GM21737 (cell line): ENCODE measurements around the gene PSRC1.
"Not testable (repeated sequence)": the region's sequence is repeated elsewhere in the genome, so short reads cannot be mapped to it uniquely, and the experiment has no call there.

Source experiments
- ATAC-seq: cut with Tn5 transposase; IDR thresholded peaks from one replicate; pipeline ENCODE4 v1.9.1; 2021; ENCODE audit warnings: mild to moderate bottlenecking, moderate library complexity; ENCODE audit not compliant: unreplicated experiment

PSRC1 gene

DNA sequence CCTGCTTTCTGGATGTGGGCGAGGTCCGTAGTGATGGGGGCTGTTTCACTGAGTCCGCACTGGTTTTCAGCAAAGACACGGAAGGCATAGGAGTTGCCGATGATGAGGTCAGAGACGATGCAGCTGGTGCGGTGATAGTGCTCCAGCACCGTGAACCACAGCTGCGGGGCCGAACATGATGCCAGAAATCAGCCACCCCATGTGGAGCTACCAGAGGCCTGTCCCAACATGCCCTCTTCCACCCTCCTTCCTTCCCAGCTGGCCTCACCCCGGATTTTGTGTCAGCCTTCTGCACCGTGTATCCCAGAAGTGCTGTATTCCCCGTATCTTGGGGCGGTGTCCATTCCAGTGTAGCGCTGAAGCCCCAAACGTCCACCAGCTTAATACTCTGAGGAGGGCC is 13.8 kb upstream of the PSRC1 start:
- ATAC-seq: no peak

GRCh38 chr1:109295712-109296415 is 12.9 kb upstream of the PSRC1 start:
- ATAC-seq: no peak

GRCh38 chr1:109294481-109294880 is 11.5 kb upstream of the PSRC1 start:
- no peak for ATAC-seq

GRCh38 chr1:109293026-109293425 is 10.1 kb upstream of the PSRC1 start:
- no peak for ATAC-seq

DNA sequence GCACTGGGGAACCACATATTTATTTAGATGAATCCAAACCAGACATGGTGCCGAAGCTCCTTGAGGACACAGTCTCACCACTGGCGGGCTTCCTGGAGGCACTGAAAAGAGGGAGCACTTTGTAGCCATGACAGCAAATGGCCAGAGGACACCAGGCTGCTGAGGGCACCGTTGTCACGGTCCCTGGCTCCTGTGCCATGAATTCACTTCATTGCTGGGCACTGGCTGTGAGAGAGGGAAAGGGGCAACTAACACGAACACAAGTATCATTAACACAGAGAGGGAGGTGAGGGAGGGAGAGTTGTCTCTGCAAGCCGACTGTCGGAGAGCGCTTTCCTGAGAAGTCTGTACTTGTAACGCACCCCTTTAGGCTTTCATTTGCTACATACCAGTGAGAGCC is 9.4 kb upstream of the PSRC1 start:
- ATAC-seq: no peak

DNA sequence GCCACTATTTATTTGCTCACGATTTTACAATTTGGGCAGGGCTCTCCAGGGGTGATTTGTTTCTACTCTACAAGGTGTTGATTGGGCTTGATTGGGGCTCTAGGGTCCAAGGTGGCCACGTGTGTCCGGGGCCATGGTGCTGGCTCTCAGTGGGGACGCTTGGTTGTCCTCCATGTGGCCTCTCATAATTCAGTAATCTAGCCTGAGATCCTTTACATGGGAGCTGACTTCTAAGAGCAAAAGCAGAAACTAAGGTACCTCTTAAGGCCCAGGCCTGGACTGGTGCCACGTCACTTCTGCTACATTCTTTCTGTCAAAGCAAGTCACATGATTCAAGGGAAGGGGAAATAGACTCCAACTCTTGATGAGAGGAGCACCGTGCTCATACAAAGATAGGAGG is 8.1 kb upstream of the PSRC1 start:
- no peak for ATAC-seq

- no peak for ATAC-seq
These were observed 7.2 kb upstream of the PSRC1 start for GRCh38 chr1:109290137-109290536.

- not testable (repeated sequence) for ATAC-seq
These were observed 3.8 kb upstream of the PSRC1 start for GRCh38 chr1:109286762-109287161.

GRCh38 chr1:109283748-109284600 is 1.0 kb upstream of the PSRC1 start:
- no peak for ATAC-seq

DNA sequence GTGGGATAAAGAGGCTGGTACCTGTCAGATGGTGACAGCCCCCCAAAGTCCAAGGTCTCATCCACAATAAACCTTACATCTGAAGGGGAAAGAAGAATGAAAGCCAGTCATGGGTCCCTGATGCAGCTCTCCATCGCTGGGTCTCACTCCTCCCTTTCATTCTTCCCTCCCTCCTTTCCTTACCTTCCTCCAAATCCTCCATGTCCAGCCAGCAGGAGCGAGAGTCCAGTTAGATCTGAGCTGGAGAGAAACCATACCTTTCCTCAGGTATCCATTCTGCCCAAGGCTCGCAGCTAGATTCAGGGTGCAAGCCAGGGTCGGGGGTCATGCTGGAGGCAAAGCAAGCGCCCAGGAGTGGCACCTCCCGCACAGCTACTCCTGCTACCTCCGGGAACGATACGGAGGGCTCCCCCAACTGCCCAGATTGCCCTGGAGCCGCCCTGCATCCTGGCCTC is 421 bp downstream of the PSRC1 start:
- ATAC-seq: no peak

- no peak for ATAC-seq
These were observed 1.1 kb downstream of the PSRC1 start for GRCh38 chr1:109281680-109282496.

GRCh38 chr1:109280862-109281261 is 2.1 kb downstream of the PSRC1 start:
- ATAC-seq: no peak

- ATAC-seq: no peak
These were observed 3.2 kb downstream of the PSRC1 start for GRCh38 chr1:109279615-109280278.

DNA sequence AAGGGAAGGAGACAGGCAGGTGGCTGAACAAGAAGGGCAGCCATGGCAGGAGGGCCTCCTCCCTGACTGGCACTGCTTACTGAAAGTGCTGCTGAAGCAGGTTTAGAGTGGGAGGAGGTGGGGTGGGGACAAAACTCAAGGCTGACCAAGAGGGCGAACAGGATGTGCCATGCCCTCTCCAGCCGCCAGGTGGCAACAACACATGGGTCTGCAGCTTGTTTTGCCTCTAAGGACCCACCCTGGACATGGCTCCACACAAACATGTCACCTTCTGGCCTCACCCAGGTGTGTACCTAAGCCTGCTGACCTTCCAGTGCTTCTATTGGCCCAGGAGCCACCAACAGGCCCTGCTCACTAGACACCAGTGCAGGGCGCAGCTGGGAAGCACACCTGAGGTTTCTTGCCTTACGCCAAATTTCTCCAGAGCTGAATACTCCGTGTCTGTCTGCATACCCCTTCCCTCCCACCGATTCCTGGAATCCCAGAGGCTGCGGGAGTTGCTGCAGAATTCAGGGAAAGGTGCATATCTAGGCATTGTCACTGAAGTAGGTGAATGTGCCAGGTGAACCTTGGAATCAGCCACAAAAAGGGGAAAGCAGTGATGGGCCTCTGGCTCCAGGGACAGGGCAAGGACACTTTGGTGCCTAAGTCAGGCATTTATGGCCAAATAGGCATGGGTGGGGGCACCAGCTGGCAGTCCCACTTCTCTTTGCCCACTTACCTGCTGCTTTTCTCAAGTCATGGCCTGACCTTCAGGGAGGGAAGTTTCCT is 5.3 kb downstream of the PSRC1 start:
- peak; percentile 66 for ATAC-seq

DNA sequence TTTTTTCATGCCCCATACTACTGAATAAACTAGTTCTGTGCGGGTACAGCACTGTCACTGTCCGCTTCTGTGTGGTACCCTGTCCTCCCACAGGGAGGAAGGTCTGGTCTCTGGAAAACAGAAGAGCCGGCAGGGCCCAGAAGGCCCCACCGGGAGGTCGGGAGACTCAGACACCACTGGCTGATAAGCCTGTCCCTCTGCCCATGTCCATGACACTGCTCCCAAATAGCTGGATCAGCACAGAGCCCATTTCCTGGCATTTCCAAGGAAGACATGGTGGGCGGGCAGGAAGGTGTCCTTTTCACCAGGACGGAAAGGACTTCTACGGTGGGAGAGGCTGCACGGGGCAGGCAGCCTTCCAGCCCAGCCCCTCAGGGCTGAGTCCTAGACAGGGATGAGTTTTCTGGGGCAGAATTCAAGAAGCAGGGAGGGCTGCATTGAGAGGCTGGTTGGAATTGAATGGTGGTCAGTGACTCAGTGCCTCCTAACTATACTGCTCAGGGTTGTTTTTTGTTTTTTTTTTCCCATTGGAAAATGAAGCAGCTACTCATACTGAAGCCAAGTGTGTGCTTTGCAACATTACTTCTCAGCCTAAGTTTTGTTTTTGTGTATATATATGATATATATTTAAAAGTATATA is 7.1 kb downstream of the PSRC1 start:
- ATAC-seq: no peak

DNA sequence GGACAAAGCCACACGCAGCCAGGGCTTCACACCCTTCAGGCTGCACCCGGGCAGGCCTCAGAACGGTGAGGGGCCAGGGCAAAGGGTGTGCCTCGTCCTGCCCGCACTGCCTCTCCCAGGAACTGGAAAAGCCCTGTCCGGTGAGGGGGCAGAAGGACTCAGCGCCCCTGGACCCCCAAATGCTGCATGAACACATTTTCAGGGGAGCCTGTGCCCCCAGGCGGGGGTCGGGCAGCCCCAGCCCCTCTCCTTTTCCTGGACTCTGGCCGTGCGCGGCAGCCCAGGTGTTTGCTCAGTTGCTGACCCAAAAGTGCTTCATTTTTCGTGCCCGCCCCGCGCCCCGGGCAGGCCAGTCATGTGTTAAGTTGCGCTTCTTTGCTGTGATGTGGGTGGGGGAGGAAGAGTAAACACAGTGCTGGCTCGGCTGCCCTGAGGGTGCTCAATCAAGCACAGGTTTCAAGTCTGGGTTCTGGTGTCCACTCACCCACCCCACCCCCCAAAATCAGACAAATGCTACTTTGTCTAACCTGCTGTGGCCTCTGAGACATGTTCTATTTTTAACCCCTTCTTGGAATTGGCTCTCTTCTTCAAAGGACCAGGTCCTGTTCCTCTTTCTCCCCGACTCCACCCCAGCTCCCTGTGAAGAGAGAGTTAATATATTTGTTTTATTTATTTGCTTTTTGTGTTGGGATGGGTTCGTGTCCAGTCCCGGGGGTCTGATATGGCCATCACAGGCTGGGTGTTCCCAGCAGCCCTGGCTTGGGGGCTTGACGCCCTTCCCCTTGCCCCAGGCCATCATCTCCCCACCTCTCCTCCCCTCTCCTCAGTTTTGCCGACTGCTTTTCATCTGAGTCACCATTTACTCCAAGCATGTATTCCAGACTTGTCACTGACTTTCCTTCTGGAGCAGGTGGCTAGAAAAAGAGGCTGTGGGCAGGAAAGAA is 8.1 kb downstream of the PSRC1 start:
- ATAC-seq: no peak

- no peak for ATAC-seq
These were observed 9.2 kb downstream of the PSRC1 start for GRCh38 chr1:109273570-109274288.
